HG03439 (cell line): Measurements from ENCODE around the gene PLGRKT.
A peak's percentile ranks its signal among the peaks of the same experiment; 100 is the strongest.
"Not testable (repeated sequence)": the region's sequence is repeated elsewhere in the genome, so short reads cannot be mapped to it uniquely, and the experiment has no call there.

ENCODE experiments used
- ATAC-seq: cut with Tn5 transposase; IDR thresholded peaks from one replicate; pipeline ENCODE4 v1.9.1; 2021; ENCODE audit warnings: mild to moderate bottlenecking, moderate library complexity; ENCODE audit not compliant: unreplicated experiment

Gene PLGRKT

DNA sequence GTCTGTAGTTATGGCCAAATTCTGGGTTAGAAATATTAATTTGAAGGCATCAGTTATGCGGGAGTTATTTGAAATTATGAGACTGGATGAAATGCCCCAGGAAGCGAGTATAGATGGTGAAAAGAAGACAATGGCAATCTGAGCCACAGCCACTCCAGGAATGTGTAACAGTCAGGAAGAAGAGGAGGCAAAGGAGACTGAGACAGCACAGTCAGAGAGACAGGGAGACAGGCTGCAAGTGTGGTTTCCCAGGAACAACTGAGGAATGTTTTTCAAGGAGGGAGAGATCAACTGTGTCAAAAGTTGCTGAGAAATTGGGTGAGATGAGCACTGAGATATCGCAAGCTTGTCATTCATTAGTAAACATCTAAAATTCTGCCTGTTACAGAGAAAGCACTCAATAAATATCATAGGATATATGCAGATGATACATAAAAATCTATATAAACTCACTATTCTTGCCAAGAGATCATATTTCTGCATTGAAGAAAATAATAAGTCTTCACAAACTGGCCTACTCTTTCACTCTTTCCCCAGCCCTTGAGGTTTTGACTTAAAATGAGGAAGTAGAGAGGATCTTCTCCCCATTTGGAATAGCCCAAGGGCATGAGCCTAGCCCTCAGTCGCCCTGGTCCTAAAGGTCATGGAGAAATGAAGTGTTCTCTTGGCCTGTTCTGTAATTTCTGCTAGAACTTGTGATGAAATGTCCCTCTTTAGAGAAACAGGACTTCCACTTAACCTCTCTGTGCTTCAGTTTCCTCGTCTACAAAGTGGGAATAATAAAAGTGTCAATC is 49.5 kb downstream of the PLGRKT start:
- no peak for ATAC-seq

DNA sequence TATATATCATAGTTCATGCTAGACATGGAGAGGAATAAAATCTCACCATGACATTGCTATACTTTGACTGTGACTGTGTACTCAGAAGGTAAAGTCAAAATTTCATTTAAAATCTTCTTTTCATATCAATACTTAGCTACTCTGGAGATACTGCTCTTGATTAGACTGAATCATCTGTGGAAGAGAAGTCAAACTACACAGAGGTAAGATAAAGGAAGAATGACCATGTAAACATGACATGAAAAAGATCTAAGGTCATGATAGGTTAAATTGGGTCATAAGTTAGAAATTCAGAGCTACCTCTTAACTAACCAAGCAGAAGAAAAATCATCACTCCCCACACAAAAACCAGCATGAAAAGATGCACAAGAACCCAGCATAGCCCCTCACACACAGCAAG is 53.3 kb downstream of the PLGRKT start:
- no peak for ATAC-seq

DNA sequence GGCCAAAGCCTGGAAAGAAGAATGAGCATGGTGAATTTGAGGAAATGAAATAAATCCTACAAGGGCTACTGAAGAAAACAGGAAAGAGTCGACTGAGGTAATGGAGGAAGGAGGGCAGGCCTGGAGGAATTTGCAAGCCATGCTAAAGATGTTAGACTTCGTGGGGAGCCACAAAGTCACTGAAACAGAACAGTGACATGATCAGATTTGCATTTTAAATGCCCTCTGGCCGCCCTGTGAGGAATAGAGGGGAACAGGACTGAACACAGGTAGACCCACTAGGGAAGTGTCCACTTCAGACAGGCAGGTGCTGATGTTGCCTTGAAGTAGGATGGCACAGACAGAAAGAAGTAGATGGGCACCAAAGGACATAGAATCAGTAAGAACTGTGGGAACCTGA is 55.2 kb downstream of the PLGRKT start:
- ATAC-seq = no peak

DNA sequence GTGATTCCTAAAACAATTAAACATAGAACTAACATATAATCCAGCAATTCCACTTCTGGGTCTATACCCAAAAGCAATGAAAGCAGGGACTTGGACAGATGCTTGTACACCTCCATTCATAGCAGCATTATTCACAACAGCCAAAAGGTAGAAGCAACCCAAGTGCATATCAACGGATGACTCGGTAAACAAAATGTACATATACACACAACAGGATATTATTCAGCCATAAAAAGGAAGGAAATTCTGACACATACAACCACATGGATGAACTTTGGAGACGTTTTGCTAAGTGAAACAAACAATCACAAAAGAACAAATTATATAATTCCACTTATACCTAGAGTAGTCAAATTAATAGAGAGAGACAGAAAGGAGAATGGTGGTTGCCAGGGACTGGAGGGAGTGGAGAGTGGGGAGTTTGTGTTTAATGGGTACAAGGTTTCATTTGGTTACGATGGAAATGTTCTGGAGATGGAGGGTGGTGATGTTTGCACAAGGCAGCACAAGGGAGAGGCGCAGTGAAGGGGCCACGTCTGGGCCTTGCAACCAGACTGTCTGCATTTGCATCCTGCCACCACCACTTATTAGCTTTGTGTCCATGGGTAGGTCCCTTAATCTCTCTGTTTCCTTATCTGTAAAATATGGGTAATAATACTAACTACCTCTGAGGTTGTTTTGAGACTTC is 61.8 kb downstream of the PLGRKT start:
- no peak for ATAC-seq

DNA sequence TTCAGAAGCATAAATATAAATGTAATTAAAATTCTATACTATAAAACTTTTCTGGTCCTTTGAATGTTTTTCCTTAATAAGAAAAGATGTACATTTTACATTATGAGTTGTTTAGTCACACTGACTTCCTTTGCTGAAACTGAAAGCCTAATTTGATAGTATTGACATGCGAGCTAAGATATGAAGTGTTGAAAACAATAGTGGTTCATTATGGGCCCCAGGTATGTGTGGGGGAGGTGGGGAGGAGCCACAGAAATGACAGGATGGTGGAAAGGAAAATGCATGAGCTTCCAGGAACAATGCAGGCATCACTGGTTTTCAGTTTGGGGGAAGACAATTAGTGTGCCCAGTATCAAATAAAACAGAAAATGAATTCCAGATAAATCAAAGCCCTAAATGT is 62.6 kb downstream of the PLGRKT start:
- no peak for ATAC-seq

DNA sequence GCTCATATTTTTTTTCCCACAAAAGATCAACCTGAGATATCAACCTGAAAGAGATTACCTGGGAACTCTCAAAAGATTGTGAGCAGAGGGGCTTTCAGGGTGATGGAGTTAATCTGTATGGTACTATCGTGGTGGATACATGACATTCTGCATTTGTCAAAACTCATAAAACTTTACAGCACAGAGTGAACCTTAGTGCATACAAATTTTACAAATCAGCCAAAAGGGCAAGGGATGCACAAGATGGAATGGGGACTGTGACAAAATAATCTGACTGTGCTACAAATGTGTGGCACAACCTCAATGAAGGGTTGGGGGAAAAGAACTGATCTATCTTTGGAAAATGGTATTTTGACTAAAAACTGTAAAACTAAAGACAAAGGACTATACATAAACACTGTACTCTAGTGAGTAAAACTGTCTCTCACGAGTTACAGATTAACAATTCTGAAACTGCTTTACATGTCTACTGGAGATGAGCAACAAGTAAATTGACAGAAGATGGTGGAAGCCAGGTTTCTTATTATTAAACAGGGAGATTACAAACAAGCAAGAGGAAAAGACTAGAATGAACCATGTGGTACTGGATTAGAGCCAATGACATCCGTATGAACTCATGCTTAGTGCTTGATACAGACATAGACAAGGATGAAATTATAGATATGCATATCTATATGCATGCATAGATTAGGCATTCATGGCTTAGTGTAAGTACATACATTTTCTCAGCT is 73.3 kb downstream of the PLGRKT start:
- ATAC-seq = peak; percentile 90

DNA sequence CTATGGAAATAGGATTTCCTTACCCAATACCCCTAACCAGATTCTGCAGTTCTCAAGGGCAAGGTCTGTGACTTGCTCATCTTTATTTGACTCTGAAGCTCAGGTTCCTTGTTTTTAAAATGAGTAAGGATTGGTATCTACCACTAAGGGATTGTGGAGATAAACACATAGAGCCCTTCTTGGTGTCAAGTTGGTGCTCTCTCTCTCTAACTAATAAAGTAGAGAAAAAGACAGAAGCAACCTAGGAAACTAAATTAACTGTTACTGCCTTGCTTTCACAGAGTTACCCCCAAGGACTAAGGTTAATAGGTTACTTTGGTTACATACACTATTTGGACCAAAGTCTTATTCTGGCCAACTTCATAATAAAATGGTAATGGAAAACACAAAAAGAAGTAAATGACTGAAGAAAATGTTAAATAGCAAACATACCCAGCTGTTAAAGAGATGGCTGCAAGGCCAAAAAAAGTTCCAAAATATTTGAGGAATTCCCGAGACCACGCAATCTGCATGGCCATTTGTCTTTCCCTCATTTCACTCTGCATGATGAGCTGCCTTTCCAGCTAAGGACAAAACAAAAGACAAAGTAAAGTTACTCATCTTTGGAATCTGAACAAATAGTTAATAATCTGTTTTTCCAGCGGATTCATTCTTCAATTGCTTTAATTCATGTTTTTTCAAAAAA is 76.3 kb downstream of the PLGRKT start:
- ATAC-seq = no peak

DNA sequence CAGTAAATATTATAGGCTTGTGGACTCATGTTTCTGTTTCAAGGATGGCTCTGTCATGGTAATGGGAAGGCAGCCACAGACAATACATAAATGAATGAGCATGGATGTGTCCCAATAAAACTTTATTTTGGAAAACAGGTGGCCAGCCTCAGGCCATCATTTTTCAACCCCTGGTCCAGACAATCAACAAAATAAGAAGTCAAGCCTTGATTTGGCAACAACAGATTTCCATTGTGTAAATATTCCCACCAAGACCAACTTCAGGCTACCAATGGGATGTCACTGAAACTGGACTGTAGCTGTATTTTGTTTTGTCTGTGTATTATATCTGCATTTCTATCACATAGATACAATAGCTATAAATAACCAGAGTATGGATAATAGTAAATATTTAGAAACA is 77.4 kb downstream of the PLGRKT start:
- no peak for ATAC-seq

DNA sequence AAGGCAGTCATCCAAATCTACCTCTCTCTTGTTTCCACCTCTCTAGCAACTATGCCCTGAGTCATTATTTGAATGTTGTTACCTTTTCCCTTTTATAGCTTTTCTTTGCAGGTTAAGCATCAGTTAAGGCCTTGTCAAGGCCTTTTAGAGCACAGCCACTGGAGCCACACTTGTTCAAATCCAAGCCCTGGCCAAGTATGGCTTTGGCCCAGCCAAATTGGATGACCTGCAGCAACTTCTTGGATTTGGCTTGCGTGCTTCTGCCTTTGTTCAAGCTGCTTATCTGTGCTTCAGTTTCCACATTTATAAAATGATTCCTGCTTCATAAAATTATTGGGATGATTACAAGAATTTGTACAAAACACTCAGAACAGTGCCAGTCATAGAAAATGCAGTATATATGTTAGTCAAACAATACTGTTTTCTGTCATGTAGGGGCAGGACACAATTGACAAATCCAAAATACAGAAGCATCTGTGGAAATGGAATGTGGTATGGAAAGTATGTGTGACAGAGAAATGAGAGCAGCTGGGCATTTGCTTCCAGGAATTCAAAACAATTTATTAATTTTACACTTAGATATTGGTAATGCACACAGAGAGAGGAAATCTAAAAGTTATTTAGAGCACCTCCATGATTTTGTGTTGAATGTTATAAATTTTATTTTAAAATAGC is 80.2 kb downstream of the PLGRKT start:
- ATAC-seq = no peak

DNA sequence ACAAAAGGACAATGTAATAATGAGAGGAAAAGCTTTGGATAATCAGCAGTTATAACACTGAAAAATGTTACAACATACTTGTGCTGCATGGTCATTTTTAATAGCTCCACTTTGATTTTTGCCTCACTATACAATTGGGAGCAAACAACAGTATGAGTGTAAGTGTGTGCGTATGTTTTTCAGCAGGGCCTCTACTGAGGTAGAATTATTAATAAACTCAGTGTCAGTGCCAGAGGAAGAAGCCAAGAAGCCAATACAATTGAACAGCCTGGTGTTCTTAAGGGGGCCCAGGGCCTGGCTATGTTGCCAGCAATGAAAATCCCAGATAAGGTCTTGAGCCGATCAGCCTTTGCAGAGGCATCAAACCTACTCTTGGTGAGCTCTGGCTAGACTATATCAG is 81.9 kb downstream of the PLGRKT start:
- no peak for ATAC-seq

DNA sequence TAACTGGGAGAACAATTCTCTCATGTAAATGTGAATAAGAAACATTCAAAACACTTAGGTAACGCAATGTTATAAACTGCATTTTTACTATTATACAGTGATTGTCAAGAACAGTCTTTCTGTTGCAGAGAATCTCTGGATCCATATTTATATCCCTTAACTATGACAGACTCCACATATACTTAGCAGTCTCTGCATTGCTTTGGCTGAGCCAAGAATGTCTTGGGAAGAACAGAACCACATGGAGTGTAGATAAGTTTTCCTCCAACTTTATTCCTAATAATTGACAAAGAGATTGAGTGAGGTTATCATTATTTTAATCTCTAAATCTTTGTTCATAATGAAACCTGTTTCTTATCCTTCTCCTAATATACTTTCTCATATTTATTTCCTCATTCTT is 82.5 kb downstream of the PLGRKT start:
- no peak for ATAC-seq

DNA sequence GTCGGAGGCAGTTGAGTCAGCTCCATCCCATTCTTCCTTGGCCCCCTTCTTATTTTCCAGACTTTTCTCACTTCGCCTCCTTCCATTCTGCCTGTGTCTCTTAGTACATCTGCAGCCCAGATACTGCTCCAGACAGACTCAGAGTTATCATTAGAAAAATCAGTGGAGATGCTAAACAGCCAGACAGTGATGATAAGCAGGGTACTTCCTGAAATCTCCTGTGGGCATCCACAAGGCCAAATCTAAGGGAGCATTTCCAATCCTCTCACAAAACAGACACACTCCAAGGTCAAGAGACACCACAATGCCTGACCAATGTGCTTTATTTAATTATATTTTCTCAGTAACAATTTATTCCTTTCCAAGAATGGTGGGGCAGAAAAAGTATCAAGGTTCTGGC is 83.5 kb downstream of the PLGRKT start:
- ATAC-seq = no peak

DNA sequence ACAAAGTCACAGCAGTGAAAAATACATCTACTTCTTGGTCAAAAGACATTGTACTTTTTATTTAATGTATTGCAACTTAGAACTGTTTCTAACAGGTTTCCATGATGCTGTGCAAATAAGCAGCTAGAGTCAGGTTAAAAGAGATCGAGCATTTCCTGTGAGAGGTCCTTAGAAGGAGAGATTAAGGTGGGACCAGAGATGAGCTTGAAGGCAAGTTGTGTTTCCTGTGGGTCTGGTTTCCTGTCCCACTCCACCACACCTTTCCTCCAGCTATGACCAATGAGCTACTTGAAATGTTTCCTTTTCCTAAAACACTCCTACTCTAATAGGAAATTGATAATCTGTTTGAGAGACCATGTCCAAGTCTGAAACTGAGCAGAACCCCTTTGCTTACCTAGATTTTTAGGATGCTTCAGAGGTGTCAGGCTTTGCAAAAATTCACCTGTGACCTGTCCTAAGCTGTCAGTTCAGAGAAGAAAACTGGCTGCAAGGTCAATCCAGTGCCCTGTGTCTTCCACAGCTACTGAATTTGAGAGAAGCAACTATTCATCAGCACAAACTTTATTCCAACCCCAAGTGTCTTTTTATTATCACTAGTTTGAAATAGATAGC is 85.0 kb downstream of the PLGRKT start:
- no peak for ATAC-seq

DNA sequence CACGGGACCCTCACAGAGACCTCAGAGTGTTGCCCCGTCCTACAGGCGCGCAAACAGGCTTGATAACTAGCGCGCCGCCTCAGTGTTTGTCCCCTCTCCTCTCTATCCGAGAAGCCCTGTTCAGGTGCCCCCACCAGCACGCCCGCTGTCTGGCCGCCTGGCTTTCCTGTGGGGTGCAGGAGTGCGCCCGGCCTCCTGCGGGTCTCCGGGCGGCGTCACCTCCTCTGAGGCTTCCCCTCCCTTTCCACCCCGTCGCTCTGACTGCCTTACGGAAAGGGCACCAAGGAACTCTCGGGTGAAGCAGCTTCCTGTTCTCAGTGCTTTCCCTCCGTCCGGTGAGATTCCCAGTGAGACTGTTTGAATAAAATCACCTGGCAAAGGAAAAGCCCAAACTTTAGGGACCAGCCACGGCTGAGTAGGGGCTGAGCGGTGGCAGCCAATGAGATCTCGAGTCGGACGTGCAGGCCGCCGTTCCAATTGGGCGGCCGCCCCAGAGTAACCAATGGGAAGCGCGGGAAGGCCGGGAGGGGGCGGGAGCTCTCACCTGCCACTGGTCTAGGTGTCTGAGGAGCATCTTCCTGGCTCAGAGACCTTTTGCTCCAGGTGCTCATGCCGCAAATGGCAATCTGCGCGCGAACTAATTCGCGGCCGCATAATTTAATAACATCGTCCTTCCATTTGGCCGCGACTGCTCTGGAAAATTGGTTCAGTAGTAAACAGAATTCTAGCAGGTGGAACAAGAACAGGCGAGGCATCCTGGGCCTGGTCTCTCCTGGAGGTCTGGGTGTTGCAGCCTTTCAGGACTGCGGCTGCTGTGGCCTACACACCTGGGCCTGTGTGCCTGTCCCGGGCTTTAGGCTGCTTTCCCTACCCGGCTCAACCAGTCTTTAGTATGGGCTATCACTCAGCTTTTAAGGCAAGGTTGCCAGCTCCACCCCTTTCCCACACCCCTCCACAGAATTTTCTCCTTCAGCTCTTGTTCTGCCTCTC is 98.4 kb downstream of the PLGRKT start, which contains the start of gene RLN1:
TSS of gene RLN1 (minus strand) at position 885 of the 990 bp plus-strand sequence. CDS start at position 755, 130 bp downstream.
- ATAC-seq = peak; percentile 99

DNA sequence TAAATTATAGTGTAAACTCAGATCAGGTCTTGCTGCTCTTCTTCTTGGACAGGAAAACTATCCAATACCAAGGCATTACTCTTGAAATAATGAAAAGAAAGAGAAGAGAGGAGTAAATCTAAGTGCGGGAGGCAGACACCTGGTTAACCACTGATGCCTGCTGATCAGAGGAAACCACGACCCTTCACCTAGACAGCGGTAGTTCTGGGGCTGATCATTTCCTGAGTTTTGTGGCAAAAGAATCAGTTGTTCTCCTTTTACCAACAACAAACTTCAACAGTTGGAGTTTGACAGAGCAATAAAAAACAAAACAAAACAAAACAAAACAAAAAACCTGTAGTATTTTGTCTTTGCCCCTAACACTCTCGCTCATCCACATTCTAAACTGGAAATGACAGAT is 101.0 kb downstream of the PLGRKT start:
- ATAC-seq = no peak

DNA sequence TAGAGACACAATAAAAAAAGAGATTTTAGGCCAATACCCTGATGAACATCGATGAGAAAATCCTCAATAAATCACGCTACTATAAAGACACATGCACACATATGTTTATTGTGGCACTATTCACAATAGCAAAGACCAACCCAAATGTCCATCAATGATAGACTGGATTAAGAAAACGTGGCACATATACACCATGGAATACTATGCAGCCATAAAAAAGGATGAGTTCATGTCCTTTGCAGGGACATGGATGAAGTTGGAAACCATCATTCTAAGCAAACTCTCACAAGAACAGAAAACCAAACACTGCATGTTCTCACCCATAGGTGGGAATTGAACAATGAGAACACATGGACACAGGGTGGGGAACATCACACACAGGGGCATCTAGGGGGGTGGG is 106.4 kb downstream of the PLGRKT start:
- ATAC-seq = not testable (repeated sequence)

DNA sequence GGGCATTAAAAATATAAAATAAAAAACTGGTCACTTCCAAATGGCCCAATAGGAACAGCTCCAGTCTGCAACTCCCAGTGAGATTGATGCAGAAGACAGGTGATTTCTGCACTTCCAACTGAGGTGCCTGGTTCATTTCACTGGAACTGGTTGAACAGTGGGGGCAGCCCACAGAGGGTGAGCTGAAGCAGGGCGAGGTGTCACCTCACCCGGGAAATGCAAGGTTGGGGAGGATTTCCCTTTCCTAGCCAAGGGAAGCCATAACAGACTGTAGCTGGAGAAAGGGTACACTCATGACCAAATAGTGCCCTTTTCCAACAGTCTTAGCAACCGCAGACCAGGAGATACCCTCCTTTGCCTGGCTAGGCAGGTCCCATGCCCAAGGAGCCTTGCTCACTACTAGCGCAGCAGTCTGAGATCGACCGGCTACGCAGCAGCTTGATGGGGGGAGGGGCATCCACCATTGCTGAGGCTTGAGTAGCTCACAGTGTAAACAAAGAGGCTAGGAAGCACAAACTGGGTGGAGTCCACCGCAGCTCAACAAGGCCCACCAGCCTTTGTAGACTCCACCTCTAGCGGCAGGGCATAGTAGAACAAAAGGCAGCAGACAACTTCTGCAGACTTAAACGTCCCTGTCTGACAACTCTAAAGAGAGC is 110.7 kb downstream of the PLGRKT start:
- ATAC-seq = no peak

DNA sequence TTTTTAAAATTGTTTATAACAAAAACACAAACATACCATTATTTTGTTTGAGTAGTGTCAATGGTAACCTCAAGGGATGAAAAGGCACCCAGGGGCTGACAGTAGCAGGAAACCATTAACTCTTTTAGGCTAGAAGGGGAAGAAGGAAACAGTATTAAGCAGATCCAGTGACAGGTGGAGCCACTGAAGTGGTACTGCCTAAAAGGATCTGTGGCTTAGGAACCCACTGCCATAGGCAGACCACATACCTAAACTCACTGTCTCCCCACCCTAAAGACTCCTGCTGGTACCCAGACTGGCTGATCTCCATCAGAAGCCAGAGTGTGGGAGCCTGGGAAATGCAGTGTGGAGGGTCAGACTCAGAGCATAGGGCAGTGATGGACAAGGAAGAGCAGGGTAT is 111.5 kb downstream of the PLGRKT start:
- ATAC-seq = no peak
